DMS79 (cell line): ENCODE measurements around the gene NHSL2.
"Not testable (repeated sequence)": the region's sequence is repeated elsewhere in the genome, so short reads cannot be mapped to it uniquely, and the experiment has no call there.

Experiments used
- DNase-seq: peaks from one replicate; lab custom pipeline; 2025; lab: John Stamatoyannopoulos, UW

NHSL2 gene

GRCh38 chrX:71910643-71910985 lies at the start of gene NHSL2:
Gene NHSL2 (plus strand): TSS chrX:71910845.
- no peak for DNase-seq

- no peak for DNase-seq
These were observed 43.0 kb upstream of the NHSL2 start for GRCh38 chrX:71867680-71868079.

DNA sequence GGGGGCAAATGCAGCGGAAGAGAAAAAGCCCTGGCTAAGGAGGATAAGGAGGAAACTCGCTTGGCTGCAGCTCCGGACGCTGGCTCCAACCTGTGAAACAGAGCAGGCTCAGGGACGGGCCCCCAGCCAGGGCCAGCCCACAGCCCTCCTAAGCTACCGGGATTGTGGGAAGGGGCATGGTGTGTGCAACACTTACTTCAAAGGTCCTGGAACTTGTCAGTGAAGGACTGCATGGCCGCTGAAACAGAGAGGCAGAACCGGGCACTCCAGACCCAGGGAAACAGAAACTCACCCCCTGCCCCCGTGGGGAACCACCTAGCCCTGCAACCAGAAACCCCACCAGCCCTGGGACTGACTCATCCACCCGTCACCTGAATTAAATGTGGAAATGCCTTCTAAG lies 41.1 kb upstream of the NHSL2 start:
- not testable (repeated sequence) for DNase-seq

GRCh38 chrX:71870208-71871098 lies 40.2 kb upstream of the NHSL2 start:
- no peak for DNase-seq

- DNase-seq: no peak
These were observed 39.3 kb upstream of the NHSL2 start for GRCh38 chrX:71871367-71871766.

GRCh38 chrX:71872542-71873458 lies 37.8 kb upstream of the NHSL2 start:
- DNase-seq: no peak

- no peak for DNase-seq
These were observed 37.2 kb upstream of the NHSL2 start for GRCh38 chrX:71873459-71873833.

GRCh38 chrX:71876841-71877240 lies 33.8 kb upstream of the NHSL2 start:
- not testable (repeated sequence) for DNase-seq

GRCh38 chrX:71885099-71885498 lies 25.5 kb upstream of the NHSL2 start:
- no peak for DNase-seq

- no peak for DNase-seq
These were observed 15.0 kb upstream of the NHSL2 start for GRCh38 chrX:71895607-71896006.

DNA sequence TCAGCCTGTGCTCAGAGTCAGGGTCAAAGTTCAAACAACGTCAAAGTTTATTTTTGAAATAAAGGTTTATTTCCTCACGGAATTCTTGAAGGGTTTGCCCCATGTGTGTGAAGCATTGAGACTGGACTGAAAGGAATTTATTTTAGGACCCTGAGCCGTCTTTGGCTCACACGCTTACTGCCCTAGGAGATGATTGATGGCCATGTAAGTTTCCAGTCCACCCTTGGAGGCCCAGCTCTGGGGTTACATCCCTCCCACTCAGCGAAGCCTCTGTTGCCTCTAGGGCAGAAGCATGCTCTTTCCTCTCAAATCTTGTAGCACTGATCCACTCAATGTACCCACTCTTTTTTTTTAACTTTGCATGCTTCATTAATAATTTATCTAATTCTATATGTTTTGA lies 4.5 kb upstream of the NHSL2 start:
- no peak for DNase-seq

DNA sequence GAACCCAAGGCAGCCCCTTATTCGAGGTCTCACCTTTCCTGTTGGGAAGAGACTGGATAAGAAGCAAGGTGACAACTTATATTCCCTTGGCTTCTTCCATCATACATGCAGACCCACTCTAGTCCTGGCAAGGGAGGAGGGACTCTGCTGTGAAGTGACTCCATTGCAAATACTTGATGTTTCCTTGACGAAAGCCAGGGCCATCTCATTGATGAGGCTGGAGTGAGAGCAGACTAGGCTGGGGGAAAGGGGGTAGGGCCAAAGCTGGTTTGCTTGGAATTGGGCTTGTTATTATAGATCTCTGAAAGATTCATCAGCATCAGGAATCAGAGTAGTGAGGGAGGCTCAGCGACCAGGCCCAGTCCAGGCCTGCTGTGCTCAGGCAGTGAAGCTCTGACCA lies 2.3 kb upstream of the NHSL2 start:
- no peak for DNase-seq

DNA sequence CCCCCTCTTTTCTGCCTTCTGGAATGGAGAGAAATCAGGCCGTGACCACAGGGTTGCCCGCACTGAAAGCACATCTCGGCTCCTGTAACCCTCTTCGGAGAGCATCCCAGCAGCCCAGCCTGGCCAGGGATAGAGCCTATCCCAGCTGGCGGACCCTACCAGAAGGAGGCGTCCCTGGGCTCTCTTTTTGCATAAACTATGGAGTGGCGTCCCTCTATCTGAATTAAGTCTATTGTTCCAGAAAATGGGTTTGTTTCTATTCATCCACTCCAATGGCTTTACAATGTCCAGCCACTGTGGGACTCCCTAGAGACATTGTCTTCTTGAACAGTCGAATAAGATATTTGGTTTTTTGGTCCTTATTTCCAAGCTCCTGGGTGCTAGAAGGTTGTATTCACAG lies 689 bp upstream of the NHSL2 start:
- DNase-seq: no peak

DNA sequence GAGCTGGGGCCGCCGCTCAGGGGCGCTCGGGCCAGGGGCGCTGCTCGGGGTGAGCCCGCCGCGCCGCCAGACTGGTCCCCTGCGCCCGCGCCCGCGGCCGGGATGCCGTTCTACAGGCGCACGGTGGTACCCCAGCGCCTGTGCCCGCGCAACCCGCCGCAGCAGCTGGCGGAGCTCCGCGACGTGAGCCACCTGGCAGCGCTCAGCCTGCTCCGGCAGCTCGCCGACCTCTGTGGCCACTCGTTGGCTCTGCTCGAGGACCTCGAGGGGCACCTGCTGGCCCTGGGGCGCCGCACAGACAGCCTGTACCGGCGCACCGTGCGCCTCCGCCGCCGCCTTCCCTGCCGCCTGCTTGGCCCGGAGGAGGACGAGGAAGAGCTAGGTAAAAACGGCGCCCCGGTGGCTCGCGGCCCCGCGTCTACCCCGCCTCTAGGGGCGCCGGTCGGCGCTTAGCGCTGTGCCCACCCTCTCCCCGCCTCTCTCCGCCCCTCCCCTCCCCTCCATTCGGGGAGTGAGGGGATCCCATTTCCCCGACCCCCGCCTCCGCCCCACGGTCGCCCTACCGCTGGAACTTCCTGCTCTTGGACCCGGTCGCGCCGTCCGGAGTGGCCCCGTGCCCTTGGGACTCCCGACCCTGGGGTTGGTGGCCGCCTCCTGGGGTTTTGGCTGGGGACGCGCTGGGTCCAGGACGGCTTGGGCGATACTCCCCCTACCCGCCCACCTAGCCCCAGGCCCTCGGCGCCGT lies 513 bp downstream of the NHSL2 start:
- DNase-seq: no peak

DNA sequence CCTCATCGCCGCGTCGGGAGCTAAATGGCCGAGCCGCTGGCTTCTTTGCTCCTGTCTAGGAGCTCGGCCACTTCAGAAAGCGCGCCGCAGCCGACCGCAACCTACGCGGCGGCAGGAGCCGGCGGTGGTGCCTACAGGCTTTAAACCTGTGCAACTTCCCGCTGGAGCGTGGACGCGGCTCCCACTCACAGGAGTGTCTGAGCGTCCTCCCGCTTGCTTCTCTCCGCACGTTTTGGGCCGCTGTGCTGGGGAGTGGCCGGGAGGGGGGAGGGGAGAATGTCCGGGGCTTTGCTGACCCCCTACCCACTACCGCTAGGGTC lies 1.0 kb downstream of the NHSL2 start:
- DNase-seq: no peak

DNA sequence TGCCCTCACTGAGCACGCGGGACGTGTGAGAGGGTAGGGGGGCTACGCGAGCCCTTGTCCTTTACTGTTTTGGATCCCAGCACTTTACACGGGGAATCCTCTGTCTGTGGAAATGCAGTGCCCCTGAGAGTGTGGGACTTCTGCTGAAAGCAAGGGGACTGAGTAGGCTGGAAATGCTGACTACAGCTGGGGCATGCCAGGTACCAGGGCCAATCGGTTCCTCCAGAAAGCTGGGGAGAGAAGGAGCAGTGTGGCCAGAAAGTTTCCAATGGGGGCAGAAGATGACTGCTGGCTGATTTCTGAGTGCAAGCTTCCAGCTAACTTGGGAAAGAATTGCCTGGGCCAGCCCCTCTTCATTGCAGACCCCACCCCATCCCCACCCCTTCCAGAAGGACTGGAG lies 1.5 kb downstream of the NHSL2 start:
- no peak for DNase-seq

GRCh38 chrX:71913156-71913950 lies 2.7 kb downstream of the NHSL2 start:
- DNase-seq: no peak

DNA sequence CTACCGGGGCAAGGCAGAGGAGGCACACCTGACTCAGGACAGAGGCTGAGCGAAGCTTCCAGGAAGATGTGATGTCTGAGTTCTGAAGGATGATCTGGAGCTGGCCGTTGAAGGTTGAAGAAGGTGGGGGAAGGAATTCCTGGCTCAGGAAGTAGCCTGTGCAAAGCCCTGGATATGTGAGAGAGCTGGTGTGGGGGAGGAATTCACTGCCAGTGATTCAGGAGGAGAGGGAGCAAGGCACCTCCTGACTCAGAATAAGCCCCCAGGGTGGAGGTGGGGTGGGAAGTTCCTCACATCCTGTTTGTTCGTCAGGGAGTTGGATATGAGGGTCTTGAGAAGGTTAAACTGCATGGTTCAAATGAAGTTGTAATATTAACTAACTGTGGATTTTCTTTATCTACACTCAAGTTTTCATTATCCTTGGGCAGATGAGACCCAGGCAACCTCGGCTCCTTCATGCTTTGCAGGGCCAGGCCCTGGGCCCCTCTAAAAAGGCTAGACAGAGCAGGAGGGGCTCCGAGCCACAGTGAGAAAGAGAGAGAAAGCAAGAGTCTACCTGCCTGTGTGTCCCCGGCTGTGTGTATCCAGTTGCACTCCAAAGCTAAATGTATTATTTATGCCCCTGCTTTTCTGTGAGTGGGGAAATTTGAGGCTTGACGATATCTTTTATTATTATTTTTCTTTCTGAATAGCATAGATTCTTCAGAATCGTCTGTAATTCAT lies 7.1 kb downstream of the NHSL2 start:
- DNase-seq: no peak

- no peak for DNase-seq
These were observed 8.8 kb downstream of the NHSL2 start for GRCh38 chrX:71919431-71919830.

- DNase-seq: no peak
These were observed 9.2 kb downstream of the NHSL2 start for GRCh38 chrX:71919886-71920285.

DNA sequence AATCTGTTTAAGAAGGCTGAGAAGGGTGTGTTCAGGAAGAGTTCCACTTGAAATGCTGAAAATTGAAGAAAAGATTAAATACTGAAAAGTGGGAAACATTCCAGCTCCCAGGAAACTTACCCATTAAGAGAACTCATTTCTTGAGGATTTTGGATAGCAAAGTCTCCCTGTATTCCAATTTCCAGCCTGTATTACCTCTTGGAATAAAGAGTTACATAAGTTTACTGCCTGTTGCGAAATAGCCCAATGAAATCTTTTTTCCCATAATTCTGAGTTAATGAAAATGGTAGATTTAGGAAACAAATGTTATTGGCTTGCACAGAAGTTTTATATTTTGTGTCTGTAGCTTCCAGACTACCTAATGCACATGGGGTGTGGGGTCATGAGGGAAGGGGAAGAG lies 12.0 kb downstream of the NHSL2 start:
- no peak for DNase-seq
